Activated T-cell treated with anti-CD3 and anti-CD28 coated beads for 48 hours (primary cell): ENCODE measurements around the gene SPDEF.

Source experiments
- DNase-seq: peaks from one replicate; pipeline ENCODE4 v3.0.0-alpha.2; 2020; ENCODE audit warnings: low read depth

The SPDEF gene

GRCh38 chr6:34556031-34556471 lies at the start of gene SPDEF:
TSS of gene SPDEF (minus strand) at chr6:34556329. CDS start at chr6:34544455, 11,874 bp downstream.
- no peak for DNase-seq

GRCh38 chr6:34603707-34604106 lies 47.6 kb upstream of the SPDEF start:
- no peak for DNase-seq

DNA sequence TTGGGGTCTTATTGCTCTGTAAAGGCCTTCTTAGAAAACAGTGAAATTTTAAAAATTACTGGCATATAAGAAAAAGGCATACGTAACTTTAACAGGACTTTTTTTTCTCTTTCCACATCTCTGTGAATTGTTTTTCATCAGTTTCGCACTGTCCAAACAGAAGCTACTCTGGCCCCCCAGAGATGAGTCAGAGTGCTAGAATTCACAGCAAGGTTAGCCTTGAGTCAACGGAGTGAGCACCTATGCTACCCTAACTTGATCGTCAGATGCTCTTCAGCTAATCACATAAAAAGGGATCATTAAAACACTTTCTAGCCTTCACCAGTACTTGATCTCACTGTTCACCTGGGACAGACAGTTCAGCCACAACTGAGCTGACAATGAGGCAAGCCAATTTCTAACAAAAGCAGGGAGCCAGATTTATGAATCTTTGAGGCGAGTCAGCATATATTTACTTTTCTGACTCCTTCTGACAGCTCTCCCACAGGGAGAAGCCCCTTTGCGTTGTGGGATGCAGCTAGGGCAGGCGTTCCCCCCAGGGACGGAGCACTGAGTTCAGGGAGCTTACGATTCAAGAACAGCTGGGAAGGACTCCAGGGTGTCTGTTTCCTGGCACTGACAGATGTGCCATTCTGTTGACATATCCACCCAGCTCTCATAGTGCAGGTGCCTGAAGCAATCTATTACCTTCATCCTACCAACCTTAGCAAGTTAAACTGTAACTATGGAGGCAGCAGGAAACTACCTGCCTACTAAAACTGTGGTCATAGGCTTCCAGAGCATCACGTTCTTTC lies 46.4 kb upstream of the SPDEF start:
- no peak for DNase-seq

- DNase-seq: no peak
These were observed 45.6 kb upstream of the SPDEF start for GRCh38 chr6:34601706-34602105.

DNA sequence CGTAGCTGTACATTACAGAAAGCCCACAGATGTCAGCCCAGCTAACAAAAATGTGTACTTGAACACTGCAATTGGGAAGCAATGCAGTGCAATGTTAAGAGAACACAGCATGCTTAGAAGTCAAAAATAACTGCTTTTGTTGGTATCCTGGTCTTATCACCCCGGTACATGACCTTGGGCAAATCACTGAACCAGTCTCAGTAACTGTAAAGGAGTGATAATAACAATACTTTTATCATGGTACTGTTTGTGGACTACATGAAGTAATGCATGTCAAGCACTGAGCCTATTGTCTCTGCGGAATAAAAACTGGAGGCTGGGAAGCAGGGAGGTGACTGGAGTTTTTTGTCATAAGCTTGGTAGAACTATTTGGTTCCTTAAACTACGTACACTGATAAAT lies 44.7 kb upstream of the SPDEF start:
- DNase-seq: no peak

DNA sequence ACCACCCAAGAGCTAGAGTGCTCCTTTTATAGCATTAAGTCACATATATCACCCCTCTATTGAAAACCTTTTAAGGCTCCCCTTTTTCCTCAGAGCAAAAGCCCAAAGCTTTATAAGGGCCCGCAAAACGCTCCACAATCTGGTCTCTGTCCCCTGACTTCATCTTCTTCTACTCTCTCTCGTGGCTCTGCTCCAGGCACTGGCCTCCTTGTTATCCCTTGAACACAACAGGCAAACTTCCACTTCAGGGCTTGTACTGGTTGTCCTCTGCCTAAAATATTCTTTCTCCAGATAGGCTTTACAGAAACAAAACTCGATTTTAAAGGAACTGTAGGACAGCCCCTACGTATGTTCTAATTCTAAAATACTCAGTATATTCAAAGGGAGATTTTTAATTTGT lies 44.0 kb upstream of the SPDEF start:
- DNase-seq: no peak

GRCh38 chr6:34598712-34599111 lies 42.6 kb upstream of the SPDEF start:
- no peak for DNase-seq

GRCh38 chr6:34597605-34598353 lies 41.6 kb upstream of the SPDEF start:
- no peak for DNase-seq

DNA sequence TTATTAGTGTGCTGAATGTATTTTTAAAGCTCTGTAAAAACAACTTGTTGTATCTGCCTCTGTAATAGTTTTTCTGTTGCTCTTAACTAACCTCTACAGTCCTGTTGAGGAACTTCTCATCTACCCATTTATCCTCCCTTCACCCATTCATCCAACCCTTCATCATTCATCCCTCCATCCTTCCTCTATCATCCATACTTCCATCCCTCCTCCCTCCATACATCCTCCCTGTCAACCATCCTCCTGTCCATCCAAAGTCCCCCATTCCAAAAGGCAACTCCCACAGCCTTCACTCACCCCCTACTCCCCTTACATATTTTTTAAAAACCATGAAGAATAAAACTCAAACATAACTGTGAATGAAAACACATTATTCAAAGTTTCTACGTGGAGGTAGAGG lies 40.7 kb upstream of the SPDEF start:
- DNase-seq: no peak

DNA sequence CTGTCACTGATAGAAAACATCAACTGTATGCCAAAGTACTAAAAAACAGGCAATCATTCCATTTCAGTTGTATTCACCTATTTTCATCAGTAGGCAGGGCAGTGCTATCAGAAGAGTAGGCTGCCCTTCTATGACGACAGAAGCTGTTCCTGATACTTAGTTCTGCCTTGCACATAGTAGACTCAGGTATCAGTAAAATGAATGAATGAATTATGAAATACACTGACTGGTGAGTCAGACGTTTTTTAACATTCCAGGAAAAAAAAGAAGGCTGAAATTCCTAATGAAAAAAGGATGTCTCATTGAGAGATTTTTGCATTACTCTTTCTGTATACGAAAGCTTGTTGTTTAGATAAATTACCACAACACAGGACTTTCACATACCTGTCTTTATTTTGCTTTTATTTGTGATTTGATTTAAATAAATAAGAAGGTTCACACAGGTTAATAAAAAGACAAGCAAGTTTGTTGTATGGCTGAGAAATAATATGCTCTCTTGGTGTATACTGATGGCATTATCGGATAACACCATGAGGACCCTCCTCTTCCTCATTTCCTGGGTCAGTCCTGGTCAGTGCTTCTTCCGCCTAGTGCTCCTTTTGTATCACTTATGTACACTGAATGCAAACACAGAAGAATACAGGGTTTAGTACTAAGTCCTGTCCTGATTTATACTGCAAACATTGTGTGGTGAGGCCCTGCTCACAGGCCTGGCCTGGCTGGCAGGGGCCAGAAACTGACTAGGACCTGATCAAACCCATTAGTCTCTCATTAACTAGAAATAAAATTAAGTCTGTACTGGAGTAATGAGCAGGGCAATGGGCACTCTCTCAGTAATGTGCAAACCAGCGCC lies 39.4 kb upstream of the SPDEF start:
- DNase-seq: no peak

GRCh38 chr6:34593701-34594100 lies 37.6 kb upstream of the SPDEF start:
- DNase-seq: no peak

DNA sequence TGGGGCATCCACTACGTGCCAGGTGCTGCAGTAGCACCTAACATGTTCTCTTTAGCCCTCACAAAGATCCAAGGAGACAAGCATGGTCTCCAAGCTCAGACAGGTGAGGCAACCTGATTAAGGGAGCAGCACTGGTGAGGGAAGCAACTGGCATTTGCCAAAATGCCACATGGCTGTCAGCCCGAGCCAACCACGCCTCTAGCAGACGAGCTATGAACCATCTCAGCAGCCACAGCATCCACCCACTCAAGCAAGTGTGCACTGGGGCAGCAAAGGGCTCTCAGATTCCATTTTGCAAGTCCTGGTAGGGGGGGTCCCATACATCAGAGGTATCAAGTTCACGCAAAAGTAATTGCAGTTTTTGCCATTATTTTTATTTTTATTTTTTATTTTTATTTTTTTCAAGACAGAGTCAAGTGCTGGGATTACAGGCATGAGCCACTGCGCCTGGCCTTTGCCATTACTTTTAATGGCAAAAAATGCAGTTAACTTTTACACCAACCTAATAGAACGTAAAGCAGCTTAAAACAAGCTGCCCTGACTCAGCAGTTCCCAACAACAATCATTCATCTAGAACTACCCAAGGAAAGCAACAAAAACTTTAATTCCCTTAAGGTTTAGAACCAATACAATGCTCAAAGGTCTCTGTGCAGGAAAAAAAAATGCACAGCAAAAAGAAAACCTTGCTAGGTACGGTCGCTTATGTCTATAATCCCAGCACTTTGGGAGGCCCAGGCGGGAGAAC lies 36.3 kb upstream of the SPDEF start:
- no peak for DNase-seq

DNA sequence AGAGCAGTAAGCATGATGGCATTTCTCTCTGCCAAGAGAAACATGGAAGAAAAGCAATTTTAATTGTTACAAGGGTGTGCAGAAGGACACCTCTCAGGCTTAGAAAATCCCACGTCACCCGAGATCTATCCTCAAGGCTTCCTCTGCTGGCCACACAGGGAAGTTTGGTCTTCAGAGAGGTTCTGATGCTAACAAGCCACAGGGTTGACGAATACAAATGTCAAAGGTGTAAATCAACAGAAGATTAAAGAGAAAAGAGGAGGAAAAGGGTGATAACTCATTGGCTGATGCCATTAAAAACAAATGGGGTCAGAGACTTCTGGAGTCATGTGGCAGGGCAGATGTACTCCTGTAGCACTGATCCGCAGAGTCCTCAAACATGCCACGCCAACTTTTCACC lies 33.6 kb upstream of the SPDEF start:
- no peak for DNase-seq

DNA sequence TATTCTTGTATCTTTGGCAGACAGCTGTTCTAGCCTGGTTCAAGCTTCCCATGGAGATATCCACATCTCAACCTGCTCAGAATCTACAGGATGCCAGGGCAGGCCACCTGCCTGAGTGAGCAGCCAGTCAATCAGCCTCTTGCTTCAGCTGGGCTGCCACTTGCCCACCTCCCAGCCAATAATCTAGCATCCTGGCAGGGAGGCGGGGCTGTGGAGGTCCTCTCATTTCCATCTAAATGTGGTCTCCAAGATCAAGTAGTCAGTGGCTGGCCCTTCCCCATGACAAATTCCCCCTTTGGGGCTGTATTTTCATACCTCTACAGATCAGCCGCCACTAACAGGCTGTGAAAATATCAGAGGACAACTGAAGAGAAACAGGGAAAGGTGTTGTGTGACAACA lies 33.0 kb upstream of the SPDEF start:
- no peak for DNase-seq

- DNase-seq: no peak
These were observed 31.7 kb upstream of the SPDEF start for GRCh38 chr6:34587851-34588250.

- no peak for DNase-seq
These were observed 31.2 kb upstream of the SPDEF start for GRCh38 chr6:34587325-34587724.

- DNase-seq: no peak
These were observed 30.4 kb upstream of the SPDEF start for GRCh38 chr6:34586327-34587040.

DNA sequence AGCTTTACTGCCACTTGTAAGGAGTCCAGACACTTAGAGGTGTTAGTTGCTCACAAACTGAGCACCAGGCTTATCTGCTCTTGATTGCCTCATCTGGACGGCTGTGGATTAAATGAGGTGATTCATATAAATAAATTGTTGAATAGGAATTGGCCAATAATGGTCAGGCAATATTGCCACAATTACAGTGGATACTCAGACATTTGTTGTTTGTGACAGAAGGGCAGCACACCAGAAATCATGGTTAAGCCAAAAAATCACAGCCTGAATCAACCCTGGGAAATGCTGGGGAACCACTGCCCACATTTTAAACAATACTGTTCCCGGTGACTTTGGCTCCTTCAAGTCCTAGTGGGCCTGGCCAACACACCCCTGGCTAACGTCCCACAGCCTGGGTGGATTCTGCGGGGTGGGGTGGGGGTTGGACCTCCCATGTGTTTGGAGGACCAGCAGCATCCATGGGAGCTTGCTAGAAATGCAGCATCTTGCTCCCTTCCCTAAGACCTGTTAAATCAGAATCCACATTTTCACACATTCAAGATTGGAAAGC lies 29.5 kb upstream of the SPDEF start:
- DNase-seq: no peak

DNA sequence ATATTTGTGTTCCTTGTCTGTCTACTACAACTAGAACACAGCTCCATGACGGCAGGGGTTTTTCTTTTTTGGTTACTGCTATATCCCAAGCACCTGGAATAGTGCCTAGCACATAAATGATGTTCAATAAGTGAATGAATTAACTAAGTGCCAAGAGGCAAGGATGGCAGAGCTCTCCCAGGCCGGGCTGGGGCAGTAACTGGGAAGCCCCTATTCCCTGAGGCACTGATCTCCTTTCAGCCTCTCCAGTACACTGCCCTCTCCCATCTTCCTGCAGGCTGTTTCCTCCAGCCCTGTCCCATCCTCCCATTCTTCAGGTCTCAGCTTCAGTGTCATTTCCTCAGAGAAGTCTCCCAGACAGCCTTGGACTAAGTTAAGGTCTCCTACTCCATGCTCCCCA lies 29.0 kb upstream of the SPDEF start:
- DNase-seq: no peak

DNA sequence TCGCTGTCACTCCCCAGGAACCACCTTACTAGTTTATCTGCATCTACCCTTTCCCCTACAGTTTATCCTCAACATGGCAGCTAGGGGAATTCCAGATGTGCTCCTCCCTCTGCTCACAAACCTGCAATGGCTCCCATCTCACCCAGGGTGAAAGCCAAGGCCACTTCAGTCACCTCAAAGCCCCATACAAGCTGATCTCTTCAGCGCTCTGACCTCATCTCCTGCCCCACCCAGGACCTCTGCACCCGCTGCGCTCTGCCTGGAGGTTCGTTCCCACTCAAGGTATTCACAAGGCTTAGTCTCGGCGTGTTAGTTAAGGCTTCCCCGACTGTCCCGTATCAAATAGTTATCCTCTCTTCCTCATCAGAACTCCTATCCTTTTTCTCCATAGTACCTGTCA lies 28.6 kb upstream of the SPDEF start:
- DNase-seq: no peak
